Measurements from ENCODE around the gene ATP8B2.

- TF ChIP-seq CTCF (IDR thresholded peaks at IDR 0.05) (no peak), POLR2A (IDR thresholded peaks at IDR 0.05) (peak in 1 of 2 donors; percentile 60)
Observed at GRCh38 chr1:154328318-154329151, 3.2 kb downstream of the ATP8B2 start.

Data from thyroid gland (tissue), 4 donors.